Measurements from ENCODE around the gene BBIP1.

Gene BBIP1, protein sequence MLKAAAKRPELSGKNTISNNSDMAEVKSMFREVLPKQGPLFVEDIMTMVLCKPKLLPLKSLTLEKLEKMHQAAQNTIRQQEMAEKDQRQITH

DNA sequence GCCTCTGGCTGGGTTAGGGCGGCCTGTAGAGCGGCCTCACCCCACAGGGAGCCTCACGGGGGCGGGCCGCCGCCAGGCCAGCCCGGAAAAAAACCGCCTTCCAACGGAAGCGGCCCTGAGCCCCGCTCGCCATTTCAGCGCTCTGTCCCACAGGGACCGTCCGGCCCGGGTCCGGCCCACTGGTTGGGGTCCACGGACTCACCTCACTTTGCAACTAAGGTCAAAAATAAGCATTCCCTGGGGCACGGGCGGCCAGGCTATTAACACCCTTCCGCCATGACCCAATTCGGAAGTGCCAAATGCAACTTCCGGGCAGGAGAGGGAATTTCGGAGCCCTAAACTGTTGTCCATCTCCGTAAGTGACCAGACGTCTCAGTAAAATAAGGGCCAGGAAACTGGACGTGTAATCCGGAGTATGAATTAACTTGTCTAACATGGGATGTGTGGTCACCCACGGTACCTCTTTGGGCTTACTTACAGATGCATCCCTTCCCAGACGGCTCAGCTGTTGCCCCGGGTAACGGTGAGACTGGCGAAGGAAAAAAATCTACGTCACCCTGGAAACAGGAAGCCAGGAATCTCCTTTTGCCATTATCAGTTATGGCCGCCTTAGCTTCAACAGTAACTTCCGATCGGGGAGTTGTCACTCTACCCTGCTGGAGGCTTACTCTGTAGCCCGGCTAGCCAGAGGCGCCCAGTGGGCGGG, at the start of gene BBIP1:
Gene BBIP1, minus strand, starts transcription at position 538 of the 706 bp plus-strand sequence. CDS start 1,023 bp downstream, outside the sequence.
- no peak for DNase-seq

DNA sequence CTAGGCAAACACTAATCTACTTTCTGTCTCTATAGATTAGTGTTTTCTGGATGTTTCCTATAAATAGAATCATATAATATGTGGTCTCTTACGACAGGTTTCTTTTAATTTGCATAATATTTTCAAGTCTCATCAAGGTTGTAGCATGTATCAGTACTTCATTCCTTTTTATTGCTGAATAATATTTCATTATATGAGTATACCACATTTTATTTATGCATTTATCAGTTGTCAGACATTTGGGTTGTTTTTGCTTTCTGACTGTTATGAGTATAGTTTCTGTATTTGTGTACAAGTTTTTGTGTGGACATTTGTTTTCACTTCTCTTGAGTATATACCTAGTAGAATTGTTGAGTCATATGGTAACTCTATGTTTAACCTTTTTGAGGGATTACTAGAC, 48.7 kb upstream of the BBIP1 start:
- no peak for DNase-seq

DNA sequence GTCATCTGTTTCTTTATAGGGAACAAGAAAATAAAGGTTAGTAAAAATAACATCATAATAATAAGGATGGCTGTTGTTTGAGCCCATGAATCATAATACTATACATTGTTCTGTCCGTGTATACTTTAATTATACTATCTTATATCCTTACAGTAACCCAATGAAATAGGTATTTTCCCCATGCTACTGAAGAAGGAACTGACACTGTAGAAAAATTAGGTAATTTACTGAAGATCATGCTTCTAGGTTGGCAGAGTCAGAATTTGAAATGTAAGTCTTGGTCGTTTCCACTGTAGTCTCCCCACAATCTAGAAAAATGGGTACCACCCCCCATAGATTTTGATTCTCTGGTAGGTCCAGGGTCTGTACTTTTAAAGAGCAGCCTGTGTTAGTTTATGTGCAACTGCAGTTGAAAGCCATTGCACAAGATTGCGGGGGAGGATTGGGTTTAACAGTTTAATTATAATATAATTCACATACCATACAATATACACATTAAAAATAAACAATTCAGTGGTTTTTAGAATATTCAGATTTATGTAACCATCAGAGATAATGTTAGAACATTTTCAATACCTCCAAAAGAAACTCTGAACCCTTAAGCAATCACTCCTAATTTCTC, 48.1 kb upstream of the BBIP1 start:
- no peak for DNase-seq

DNA sequence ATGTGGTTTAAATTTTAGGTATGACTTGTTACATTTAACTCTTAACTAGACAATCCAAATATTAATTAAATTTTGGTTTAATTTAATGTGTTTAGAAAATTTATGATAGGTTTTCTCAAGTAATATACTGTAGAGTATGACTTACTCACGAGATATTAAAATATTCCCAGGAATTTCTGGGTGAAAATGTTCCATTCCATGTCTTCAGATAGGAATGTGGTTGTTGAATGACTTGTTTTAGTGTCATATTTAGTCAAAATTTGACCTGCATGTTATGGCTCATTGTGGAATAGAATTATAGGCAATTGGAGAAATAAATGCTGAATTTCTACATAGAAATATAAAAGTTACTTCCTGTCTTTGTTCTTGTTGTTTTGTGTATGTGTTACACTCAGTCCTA, 47.2 kb upstream of the BBIP1 start:
- DNase-seq = no peak

DNA sequence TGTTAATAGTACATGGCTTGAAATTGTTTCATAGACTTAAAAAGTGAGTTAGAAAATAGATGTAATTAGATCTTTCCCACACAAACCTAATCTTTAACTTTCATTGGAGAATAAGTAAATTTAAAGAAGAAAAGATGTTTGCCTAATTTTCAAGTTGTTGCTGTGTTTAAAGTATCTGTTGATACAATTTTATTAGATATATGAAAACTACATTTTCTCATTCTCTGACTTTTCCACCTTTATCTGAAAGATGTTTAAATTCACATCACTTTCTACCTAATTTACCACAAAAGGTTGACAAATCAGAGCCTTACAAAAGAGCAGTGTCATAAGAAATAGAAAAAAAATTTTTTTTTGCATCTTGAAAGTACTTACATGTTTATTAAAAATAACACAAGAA, 46.2 kb upstream of the BBIP1 start:
- DNase-seq = no peak

DNA sequence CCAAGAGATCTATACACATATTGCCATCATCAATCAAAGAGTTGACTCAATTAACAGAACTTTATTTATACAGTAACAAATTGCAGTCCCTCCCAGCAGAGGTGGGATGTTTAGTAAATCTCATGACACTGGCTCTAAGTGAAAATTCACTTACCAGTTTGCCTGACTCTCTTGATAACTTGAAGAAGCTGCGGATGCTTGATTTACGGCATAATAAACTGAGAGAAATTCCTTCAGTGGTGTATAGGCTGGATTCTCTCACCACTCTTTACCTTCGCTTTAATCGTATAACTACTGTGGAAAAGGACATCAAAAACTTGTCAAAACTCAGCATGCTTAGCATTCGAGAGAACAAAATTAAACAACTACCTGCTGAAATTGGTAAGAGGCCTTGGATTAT, 45.7 kb upstream of the BBIP1 start:
- DNase-seq = no peak

DNA sequence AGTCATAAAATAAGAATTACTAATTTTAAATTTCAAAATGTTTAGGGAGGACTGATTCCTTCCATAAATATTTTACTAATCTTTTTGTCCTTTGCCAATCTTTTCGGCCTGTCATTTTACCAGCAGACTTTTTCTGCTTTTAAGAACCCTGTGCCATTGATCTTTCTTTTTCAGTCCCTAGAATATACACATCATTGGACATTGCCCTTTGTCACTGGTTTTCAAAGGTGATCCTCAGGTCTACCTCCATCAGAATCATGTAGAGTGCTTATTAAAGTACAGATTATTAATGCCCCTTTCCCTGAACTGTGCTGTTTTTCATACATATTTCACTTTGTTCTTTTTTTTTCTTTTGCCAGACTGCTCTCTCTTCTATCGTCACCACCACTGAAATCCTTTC, 44.2 kb upstream of the BBIP1 start:
- DNase-seq = no peak

DNA sequence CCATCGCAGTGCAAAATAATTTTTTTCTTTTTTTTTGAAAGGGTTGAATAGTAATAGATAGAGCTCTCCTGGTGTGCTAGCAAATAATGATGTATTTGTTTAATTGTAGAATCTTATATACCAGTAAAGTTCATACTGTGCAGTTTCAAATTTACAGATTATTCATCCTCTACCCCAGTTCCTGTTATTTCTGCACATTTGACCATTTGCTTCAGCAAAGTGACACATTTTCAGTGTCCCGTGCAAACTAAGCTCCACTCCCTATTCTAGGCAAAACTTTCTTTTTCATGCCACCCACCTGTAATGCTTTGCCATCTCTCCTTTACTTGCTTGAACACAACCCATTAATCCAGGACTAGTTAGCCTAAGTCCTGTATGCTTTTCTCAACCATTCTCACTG, 43.5 kb upstream of the BBIP1 start:
- no peak for DNase-seq

DNA sequence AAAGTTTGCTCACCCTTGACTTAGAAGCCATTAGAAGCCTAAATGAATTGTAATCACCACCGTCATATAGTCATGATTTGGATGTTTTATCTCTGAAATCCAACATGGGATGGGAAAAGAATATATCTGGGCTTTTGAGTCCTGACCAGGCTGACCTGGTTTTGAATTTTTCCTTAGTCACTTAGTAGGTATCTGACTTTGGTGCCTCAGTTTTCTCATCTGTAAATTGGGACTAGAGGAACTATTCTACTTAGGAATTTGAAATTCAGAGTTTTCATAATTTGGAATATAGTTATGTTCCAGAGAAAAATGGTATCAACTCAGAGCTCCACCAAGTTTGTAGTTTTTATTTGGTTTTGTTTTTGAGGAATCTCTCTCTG, 41.3 kb upstream of the BBIP1 start:
- DNase-seq = no peak

DNA sequence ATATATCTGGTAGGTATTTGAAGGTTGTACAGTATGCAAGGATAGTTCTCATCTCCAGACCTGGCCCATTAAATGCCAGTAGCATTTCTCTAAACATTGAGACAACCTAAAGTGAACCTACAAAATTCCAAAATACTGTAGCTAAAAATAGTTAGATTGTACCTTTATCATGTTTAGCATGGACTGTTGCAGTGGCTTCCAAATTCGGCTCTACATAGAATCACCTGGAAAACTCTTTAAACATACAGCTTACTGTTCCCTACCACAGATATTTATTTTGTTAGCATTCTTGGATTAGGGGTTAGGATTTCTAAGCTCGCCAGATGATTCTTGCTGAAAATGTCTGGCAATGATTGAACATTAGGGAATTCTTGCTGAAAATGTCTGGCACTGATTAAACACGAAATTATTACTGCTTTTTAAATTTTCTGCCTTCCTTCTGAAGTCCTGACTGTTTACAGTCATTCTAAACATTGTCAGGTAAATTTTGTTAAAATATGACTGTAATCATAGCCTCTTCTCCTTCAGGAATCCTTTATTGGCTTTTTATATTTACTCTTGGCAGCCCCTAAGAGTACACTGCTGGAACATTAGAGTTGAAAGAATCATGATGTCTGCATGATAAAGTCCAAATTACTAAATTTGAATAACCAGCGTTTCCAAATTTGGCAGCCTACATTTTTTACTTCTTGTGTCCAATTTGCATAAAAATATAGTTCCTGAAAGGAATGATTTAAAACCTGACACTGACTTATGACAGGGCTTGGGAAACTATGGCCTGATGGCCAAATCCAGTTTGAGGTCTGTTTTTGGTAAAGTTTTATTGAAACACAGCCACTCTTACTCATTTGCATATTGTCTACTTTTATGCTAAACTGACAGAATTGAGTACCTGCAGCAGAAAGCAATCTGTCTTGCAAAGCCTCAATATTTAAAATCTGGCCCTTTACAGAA, 40.7 kb upstream of the BBIP1 start:
- no peak for DNase-seq

DNA sequence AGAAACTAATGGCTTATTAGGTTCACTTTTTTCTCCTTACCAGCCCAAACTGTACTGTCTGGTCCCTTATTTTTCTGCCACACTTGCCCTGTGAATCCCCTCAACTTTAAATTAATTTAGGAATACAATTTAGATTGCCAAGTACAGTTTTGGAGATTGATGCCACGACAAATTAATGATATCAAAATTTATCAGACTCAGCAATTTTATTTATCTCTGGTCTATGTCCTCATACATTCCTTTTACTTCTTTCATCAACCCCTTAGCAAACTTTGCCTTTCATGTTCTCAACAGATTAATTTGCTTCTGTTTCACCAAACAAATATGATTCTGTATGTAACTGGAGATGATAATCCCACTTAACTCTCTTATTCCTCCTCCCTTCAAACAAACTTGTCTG, 38.6 kb upstream of the BBIP1 start:
- DNase-seq = no peak

DNA sequence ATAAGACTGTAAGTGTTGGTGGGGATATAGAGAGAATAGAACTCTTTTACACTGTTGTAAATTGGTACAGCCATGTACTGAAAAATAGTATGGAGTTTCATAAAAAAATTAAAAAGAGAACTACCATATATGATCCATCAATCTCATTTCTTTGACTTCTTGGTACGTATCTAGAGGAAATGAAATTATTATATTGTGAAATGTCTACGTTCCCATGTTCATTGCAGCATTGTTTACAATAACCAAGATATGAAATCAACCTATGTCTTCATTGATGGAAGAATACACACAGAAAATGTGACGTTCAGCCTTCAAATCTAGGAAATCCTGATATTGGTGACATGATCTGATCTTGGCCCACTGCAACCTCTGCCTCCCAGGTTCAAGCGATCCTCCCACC, 32.4 kb upstream of the BBIP1 start:
- no peak for DNase-seq

DNA sequence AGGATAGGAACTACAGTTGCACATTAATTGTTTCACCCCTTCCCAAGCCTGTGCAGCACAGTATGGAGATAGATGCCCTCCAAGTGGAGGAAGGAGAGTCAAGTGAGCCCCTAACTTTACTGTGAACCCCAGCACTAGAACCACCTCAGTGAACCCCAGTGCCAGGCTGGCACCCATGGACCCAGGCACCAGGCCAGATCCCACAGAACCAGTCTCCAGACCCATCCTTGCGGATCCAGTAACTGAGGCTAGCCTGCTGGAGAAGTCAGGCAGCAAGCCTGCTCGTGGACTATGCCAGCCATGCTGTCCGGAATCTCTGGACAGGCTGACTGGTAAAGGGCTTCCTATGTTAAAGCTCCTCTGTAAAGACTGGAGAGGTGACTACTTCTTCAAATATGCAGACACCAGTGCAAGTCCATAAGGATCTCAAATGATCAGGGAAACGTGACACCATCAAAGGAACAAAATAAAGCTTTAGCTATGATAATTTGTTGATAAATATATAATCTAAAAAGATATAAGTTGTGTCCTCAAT, 28.1 kb upstream of the BBIP1 start:
- no peak for DNase-seq

DNA sequence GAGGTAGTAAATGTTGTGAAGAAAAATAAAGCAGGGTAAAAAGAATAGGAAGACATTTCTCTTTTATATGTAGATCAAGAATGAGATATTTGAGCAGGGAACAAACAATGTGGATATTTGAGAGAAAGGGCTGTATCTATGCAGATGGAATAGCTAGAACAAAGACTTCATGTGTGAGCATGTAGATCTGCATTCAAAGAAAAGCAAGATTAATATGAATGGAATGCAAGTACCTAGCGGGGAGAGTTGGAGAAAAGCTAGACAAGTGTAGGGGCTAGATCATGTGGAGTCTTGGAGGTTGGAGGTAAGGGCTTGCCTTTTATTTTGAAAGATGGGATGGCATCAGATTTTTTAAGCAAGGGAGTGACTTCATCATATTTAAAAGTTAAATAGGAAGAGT, 27.5 kb upstream of the BBIP1 start:
- no peak for DNase-seq

DNA sequence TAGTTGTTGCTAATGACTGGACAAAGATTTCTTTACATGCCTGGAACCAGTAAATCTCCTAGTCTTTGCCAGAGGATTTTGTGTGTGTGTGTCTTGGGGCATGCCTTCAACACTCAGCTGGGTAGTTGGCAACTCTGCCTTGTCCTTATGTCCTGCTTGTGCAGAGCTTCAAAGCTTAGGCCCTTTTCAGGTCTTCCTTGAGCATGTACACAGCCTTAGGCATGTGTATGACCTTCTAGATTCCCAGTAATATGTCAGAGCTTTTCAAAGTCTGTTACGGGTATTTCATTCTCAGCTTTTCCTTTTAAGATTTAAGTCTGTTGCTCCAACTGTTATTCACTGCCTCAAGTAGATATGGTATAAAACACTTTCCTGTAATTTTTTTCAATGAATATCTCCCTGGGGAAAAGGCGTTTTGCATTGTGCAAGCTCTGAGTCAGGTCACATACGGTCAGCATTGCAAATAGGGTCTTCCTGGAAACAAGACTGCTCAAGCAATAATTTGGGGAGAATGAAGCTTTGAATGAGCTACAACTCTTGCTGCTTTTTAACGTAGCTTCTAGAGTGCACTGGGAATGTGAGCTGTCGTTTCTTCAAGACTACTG, 25.9 kb upstream of the BBIP1 start:
- DNase-seq = no peak

DNA sequence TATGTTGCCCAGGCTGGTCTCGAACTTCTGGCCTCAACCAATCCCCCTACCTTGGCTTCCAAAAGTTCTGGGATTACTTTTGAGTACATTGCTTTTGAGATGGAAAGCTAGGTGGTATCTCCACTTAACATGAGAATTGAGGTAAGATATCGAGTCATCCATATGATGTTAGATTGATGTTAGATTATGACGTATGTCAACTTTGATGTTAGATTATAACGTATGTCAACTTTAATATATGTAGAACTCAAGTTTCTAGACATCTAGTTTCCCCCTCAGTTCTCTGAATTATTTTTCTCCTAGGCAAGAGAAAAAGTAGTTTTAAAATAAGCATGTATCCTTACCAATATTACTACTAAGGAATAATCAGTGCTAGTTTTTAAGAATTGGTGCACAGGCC, 20.4 kb upstream of the BBIP1 start:
- DNase-seq = no peak

DNA sequence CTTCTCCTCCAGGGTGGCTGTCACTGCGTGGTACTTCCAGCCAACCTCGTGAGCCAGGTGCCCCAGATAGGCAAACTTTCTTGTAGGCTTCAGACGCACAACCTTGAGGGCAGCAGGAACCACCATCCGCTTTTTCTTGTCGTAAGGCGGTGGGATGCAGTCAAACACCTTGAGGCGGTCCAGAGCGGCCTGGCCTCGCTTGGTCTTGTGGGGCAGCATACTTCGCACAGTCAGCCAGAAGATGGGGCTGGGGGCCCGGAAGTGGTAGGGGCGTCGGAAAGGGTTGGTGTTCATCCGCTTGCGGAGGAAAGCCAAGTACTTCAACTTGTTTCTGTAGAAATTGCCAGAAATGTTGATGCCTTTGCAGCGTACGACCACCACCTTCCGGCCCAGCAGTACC, 17.8 kb upstream of the BBIP1 start:
- DNase-seq = no peak

DNA sequence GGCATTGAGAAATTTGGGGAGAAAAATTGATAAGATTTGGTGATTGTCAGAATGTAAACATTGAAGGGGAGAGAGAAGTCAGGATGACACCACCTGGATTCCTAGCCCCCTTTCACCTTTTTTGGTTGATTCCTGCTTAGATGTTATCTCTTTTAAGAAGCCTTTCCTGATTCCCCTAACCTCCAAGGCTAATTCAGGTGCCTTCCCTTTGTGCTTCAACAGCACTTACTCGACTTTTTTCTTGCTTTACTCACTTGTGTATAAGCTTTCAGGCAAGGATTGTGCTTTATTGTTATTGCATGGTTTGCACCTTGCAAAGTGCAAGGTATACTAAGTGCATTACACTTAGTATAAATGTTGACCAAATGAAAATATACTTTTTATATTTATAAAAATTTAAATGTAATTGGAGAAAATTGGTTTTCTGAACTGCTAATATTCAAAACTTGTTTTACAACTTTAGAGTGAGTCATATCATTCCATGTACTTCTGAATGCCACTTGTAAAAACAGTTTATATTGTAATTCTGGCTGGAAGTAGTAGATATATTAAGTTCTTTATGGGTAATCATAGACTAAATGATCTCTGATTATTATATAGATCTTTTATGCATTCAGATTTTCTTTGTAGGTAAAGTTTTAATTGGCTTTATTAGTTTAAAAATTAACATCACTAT, 13.7 kb upstream of the BBIP1 start:
- no peak for DNase-seq

DNA sequence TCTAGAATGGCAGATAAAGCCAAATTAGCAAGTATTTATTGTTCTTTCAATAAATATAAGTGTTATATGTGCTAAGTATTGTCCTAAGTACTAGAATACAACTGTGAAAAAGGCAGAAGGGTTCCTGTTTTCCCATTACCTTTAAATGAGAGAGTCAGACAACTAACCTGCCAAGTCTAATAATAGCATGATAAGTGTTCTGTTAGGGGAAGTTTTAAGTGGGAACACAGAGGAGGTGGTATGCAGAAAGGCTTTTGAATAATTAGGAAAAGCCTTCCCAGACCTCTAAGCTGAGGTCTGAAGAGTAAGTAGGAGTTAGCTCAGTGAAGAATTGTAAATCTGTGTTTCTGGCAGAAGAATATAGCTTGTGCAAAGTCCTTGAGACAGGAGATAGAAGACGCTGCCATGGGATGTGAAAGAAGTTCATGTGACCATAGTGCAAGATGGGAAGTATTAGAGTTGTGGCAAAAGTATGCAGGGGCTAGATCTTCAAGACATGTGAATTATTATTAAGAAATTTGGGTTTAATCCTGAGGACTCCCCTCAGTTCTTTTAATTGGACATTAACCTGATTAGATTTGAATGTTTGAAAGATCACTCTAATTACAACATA, 12.9 kb upstream of the BBIP1 start:
- no peak for DNase-seq

DNA sequence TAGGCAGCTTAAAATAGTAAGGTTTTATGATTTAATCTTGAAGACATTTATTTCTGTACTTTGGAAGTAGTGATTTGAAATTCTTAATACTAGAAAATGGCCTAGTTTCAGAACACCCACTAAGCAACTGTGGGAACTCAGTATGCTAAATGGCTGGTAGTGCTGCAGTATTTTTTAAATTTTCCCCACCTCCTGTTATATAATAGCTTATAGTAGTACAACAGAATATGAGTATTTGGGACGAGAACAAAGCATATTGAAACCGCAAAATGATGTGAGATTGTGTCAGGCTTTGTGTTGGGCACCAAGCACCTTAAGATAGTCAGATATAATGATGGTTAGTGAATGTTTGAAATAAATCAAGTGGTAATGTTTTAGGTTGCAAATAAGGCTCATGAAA, 8.5 kb upstream of the BBIP1 start:
- DNase-seq = no peak

DNA sequence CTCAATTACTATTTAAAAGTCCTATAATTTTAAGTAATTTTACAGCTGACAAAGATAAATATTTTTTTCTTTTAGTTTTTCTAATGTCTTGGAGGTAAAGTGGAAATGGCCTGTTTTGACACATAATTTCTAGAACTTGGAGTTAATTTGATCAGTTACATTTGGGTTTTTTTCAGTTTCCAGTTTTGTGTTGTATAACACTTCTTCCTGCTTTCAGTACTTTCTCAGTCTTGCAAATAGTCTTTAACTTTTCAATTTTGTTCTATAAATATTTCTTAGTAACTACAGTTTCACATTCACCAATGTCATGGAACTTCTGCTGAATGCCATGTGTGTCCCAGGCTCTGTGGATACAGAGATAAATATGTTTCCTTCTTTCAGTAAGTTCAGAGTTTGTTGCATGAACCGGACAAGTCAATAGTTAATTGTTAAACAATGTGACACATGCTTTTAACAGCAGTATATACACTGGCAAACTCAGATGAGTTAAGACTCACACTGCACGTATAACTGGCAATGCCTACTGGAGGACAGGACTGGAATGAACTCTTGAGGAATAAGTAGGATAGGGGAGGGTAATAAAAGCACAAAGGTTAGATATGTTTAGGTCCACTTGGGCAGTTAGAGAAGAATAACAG, 5.0 kb upstream of the BBIP1 start:
- DNase-seq = no peak
